SK-N-SH treated with all-trans-retinoic acid at 6 μM for 48 hours (cell line): ENCODE data around the gene DHX34.

ENCODE experiments used
- ATAC-seq: fragments of 200-7000 bp; cut with Tn5 transposase; 3 replicates; pipeline ENCODE4 v1.9.1; 2020; ENCODE audit warnings: mild to moderate bottlenecking, moderate library complexity
- ARNTL ChIP-seq: fragments of 450-650 bp; formaldehyde crosslinking; IDR thresholded peaks from 2 replicates; pipeline ENCODE4 v1.5.0; 2020; ENCODE audit warnings: low read depth, mild to moderate bottlenecking, moderate library complexity, borderline replicate concordance
- BACH2 ChIP-seq: fragments of 250-450 bp; sonication (Bioruptor Pico); IDR thresholded peaks from 2 replicates; pipeline ENCODE4 v1.9.0; 2021; ENCODE audit warnings: mild to moderate bottlenecking, borderline replicate concordance
- CSRNP3 ChIP-seq: fragments of 250-450 bp; sonication (Bioruptor Pico); IDR thresholded peaks from 2 replicates; pipeline ENCODE4 v1.5.1; 2021; ENCODE audit warnings: mild to moderate bottlenecking, moderate library complexity
- ESRRG ChIP-seq: fragments of 250-450 bp; sonication (Bioruptor Pico); IDR thresholded peaks from 2 replicates; pipeline ENCODE4 v1.6.1; 2021; ENCODE audit warnings: mild to moderate bottlenecking
- GLIS3 ChIP-seq: fragments of 250-450 bp; sonication (Bioruptor Pico); IDR thresholded peaks from 2 replicates; pipeline ENCODE4 v1.5.0; 2020; ENCODE audit warnings: mild to moderate bottlenecking, moderate library complexity
- ISL1 ChIP-seq: fragments of 250-450 bp; sonication (Bioruptor Pico); IDR thresholded peaks from 2 replicates; pipeline ENCODE4 v2.1.2; 2022; ENCODE audit warnings: mild to moderate bottlenecking, moderate library complexity
- OSR1 ChIP-seq: fragments of 250-450 bp; sonication (Bioruptor Pico); IDR thresholded peaks from 2 replicates; pipeline ENCODE4 v1.8.0; 2022; ENCODE audit warnings: moderate library complexity, mild to moderate bottlenecking, inconsistent platforms
- POU6F1 ChIP-seq: fragments of 250-450 bp; sonication (Bioruptor Pico); IDR thresholded peaks from 2 replicates; pipeline ENCODE4 v1.8.0; 2021; ENCODE audit warnings: low read depth, mild to moderate bottlenecking, moderate library complexity, borderline replicate concordance
- PPARA ChIP-seq: fragments of 250-450 bp; sonication (Bioruptor Pico); IDR thresholded peaks from 2 replicates; pipeline ENCODE4 v1.5.0; 2020; ENCODE audit warnings: mild to moderate bottlenecking, borderline replicate concordance
- TCF4 ChIP-seq: fragments of 250-450 bp; sonication (Bioruptor Pico); IDR thresholded peaks from 2 replicates; pipeline ENCODE4 v1.8.0; 2021; ENCODE audit warnings: mild to moderate bottlenecking, moderate library complexity, borderline replicate concordance
- TSHZ2 ChIP-seq: fragments of 250-450 bp; sonication (Bioruptor Pico); IDR thresholded peaks from 2 replicates; pipeline ENCODE4 v1.5.0; 2020; ENCODE audit warnings: mild to moderate bottlenecking, moderate library complexity
- ZC3H10 ChIP-seq: fragments of 250-450 bp; sonication (Bioruptor Pico); IDR thresholded peaks from 2 replicates; pipeline ENCODE4 v1.5.1; 2021; ENCODE audit warnings: mild to moderate bottlenecking, moderate library complexity
- ZFP3 ChIP-seq: fragments of 250-450 bp; sonication (Bioruptor Pico); IDR thresholded peaks from 2 replicates; pipeline ENCODE4 v1.5.0; 2020; ENCODE audit warnings: mild to moderate bottlenecking, moderate library complexity
- ZFP30 ChIP-seq: fragments of 450-650 bp; formaldehyde crosslinking; IDR thresholded peaks from 2 replicates; pipeline ENCODE4 v1.5.0; 2022; ENCODE audit warnings: mild to moderate bottlenecking, moderate library complexity
- ZNF565 ChIP-seq: fragments of 450-650 bp; formaldehyde crosslinking; conservative IDR thresholded peaks from 2 replicates; pipeline ENCODE4 v1.5.0; 2020; ENCODE audit warnings: low read depth, mild to moderate bottlenecking, moderate library complexity
- ZNF70 ChIP-seq: fragments of 450-650 bp; formaldehyde crosslinking; IDR thresholded peaks from 2 replicates; pipeline ENCODE4 v1.5.0; 2020; ENCODE audit warnings: mild to moderate bottlenecking, moderate library complexity
- ZNF8 ChIP-seq: fragments of 450-650 bp; formaldehyde crosslinking; IDR thresholded peaks from 2 replicates; pipeline ENCODE4 v1.5.0; 2020; ENCODE audit warnings: mild to moderate bottlenecking, moderate library complexity
- TF ChIP-seq, protein P1 (sequence below): fragments of 250-450 bp; sonication (Bioruptor Pico); IDR thresholded peaks from 2 replicates; pipeline ENCODE4 v1.8.0; 2020; ENCODE audit warnings: mild to moderate bottlenecking, moderate library complexity, borderline replicate concordance

Gene DHX34

DNA sequence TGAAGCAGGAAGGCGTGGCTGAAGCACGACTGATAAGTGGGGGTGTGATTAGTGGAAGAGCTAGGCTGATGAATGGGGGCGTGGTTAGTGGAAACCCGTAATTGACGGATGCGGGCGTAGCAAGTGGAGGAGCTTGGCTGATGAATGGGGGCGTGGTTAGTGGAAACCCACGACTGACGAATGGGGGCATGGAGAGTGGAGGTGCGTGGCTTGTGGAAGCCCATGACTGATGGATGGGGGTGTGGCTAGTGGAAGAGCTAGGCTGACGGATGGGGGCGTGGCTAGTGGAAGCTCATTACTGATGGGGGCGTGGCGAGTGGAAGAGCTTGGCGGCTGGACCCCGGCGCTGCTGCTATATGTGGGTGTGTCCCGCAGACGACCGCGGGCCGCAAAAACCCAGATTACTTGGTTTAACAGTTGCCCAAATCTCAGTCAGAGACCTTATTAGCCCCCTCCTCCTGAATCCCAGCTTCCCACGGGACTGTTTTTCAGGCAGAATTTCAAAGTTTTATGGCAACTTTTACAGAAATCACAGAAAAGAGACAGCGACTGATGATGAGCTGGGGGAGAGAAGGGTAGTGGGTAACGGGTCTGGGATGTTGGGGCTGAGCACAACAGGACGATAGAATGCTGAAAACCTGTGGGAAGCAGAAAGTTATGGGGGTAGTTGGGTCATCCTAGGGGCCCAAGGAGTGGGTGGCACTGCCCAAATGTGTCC is 79.2 kb downstream of the DHX34 start:
- TF ChIP-seq ZNF70 (CRISPR knock-in tag) (no peak), GLIS3 (CRISPR knock-in tag) (no peak), ZNF8 (CRISPR knock-in tag) (no peak), TCF4 (CRISPR knock-in tag) (no peak), ZC3H10 (CRISPR knock-in tag) (no peak), ARNTL (CRISPR knock-in tag) (no peak), ZFP3 (CRISPR knock-in tag) (no peak), ZNF565 (CRISPR knock-in tag) (no peak), CSRNP3 (CRISPR knock-in tag) (no peak), ISL1 (CRISPR knock-in tag) (no peak), ESRRG (CRISPR knock-in tag) (no peak), TSHZ2 (CRISPR knock-in tag) (no peak), ZFP30 (CRISPR knock-in tag) (no peak), BACH2 (no peak), PPARA (CRISPR knock-in tag) (no peak), POU6F1 (CRISPR knock-in tag) (no peak)
- ATAC-seq = peak; percentile 88

DNA sequence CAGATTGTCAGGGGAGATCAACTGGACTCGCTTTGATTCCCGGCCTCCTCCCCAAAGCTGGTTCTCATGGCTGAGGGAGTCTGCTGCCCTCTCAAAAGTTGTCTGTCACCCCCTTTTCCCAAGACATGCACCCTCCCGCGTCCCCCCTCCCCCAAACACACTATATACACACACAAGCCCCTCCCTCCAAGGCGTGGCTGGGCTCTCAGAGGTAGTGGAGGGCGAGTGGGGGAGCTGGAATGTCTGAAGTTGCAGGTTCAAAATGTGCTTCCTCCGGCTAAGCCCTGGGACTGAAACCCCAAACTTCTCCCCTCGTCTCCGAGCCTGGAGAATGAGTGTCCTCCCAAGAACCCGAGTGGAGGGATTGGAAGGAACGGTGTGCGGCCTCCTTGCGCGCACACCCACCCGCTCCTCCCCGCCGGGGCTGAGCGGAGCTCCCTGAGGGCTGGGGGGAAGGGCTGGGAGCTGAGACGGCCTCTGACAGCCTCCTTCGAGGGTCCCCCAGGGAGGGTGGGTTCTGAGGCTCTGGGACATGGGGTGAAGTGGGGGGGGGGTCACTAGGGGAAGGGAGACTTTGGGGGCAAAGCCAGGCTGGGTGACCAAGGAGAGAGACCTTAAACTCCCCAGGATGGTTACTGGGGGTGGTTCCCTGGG is 80.2 kb downstream of the DHX34 start:
- TF ChIP-seq CSRNP3 (CRISPR knock-in tag) (no peak), TSHZ2 (CRISPR knock-in tag) (no peak), OSR1 (no peak)
- TF ChIP-seq, protein P1, sequence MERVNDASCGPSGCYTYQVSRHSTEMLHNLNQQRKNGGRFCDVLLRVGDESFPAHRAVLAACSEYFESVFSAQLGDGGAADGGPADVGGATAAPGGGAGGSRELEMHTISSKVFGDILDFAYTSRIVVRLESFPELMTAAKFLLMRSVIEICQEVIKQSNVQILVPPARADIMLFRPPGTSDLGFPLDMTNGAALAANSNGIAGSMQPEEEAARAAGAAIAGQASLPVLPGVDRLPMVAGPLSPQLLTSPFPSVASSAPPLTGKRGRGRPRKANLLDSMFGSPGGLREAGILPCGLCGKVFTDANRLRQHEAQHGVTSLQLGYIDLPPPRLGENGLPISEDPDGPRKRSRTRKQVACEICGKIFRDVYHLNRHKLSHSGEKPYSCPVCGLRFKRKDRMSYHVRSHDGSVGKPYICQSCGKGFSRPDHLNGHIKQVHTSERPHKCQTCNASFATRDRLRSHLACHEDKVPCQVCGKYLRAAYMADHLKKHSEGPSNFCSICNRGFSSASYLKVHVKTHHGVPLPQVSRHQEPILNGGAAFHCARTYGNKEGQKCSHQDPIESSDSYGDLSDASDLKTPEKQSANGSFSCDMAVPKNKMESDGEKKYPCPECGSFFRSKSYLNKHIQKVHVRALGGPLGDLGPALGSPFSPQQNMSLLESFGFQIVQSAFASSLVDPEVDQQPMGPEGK (CRISPR knock-in tag) = no peak
- TF ChIP-seq, all 23 proteins: peak for 0
- no peak for ATAC-seq
